HL-60 (cell line): ENCODE measurements around the gene OLFM4.

Experiments
- CTCF ChIP-seq: IDR thresholded peaks from one replicate; pipeline ENCODE4 v1.5.1; 2011; ENCODE audit warnings: low read length, control low read depth, inconsistent platforms; ENCODE audit not compliant: insufficient read depth
- POLR2AphosphoS5 ChIP-seq: IDR thresholded peaks from 2 replicates; pipeline ENCODE4 v1.6.1; 2012; ENCODE audit warnings: low read depth
- REST ChIP-seq: IDR thresholded peaks from 2 replicates; pipeline ENCODE4 v1.6.1; 2012; ENCODE audit warnings: low read depth; ENCODE audit not compliant: insufficient replicate concordance

GRCh38 chr13:53052675-53053074 is 24.1 kb downstream of the OLFM4 start:
- TF ChIP-seq CTCF: no peak
- TF ChIP-seq REST: no peak
- TF ChIP-seq POLR2AphosphoS5: no peak
